ENCODE measurements around the gene GOLGA8M.
"Not testable (repeated sequence)": the region's sequence is repeated elsewhere in the genome, so short reads cannot be mapped to it uniquely, and the experiment has no call there.

DNA sequence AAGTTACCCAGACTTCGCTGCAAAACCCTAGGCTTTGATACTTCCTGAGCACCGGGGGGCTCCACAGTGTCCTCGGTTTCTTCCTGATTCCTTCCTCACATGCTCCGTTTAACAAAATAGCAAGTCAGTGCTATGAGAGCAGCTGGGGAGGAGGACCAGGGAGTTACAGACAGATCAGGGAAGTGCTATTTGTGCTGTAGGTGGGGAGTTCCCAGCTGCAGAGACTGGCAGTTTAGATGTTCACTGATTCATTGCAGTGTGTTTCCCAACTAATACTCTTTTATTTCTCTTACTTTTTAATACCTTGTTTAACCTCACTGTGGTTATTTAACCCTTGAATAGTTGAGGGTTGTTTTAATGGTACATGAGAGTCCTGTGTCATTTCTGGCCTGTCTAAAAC lies 45.8 kb downstream of the GOLGA8M start:
- TF ChIP-seq POLR2A, POLR2AphosphoS5 (IDR thresholded peaks at IDR 0.05; ENCODE audit: low read depth, low read length): not testable (repeated sequence)
